GM12891 (cell line): Measurements from ENCODE around the gene TYW1B.
"Not testable (repeated sequence)": the region's sequence is repeated elsewhere in the genome, so short reads cannot be mapped to it uniquely, and the experiment has no call there.

ENCODE experiments used
- POLR2A ChIP-seq: IDR thresholded peaks from 2 replicates; pipeline ENCODE4 v1.6.1; 2011; ENCODE audit warnings: low read depth, low read length, control low read depth
- POLR2AphosphoS5 ChIP-seq: IDR thresholded peaks from 2 replicates; pipeline ENCODE4 v1.6.1; 2011; ENCODE audit warnings: low read depth, low read length, control low read depth
- POU2F2 ChIP-seq: IDR thresholded peaks from 2 replicates; pipeline ENCODE4 v1.6.1; 2011; ENCODE audit warnings: low read depth, mild to moderate bottlenecking, control low read depth, low read length, moderate library complexity
- SPI1 ChIP-seq: IDR thresholded peaks from 2 replicates; pipeline ENCODE4 v1.6.1; 2011; ENCODE audit warnings: low read depth, low read length, control low read depth
- TAF1 ChIP-seq: IDR thresholded peaks from 2 replicates; pipeline ENCODE4 v1.6.1; 2011; ENCODE audit warnings: low read depth, low read length, control low read depth

GRCh38 chr7:72590023-72590422 is 238.0 kb downstream of the TYW1B start:
- not testable (repeated sequence) for TF ChIP-seq POLR2A, TAF1, POLR2AphosphoS5, POU2F2, SPI1
